ENCODE data around the gene ZNF76. TPM values are rescaled to one million over a fixed set of nuclear protein-coding genes. Genes with fewer than 3 reads are reported as not detected.
A peak's percentile ranks its signal among the peaks of the same experiment; 100 is the strongest.

Gene ZNF76
- total and polyA plus RNA-seq, 2 of the 13 experiments (the other 11 are each of a cell fraction or from before 2014, with no cell fraction given) = 13.2 to 26.4 TPM

- TF ChIP-seq CSRNP2 (CRISPR knock-in tag; conservative IDR thresholded peaks at IDR 0.05; ENCODE audit: low read depth) (no peak), SIX4 (CRISPR knock-in tag; IDR thresholded peaks at IDR 0.05) (peak; percentile 55; the same call in 1 of the 2 replicates), FOSL2 (CRISPR knock-in tag; IDR thresholded peaks at IDR 0.05) (no peak; the same call in 1 of the 2 replicates), SYNCRIP (IDR thresholded peaks at IDR 0.05; ENCODE audit: insufficient read depth, low read depth, low read length) (no peak), ZFP91 (CRISPR knock-in tag; IDR thresholded peaks at IDR 0.05; ENCODE audit: borderline replicate concordance) (peak; percentile 93; the same call in 1 of the 2 replicates), ONECUT2 (CRISPR knock-in tag; IDR thresholded peaks at IDR 0.05) (no peak), ZNF891 (CRISPR knock-in tag; IDR thresholded peaks at IDR 0.05) (no peak; the same call in 1 of the 2 replicates), NAIF1 (CRISPR knock-in tag; IDR thresholded peaks at IDR 0.05; ENCODE audit: borderline replicate concordance) (peak; percentile 36; the same call in 1 of the 2 replicates), ZNF713 (CRISPR knock-in tag; IDR thresholded peaks at IDR 0.05) (0 out of 2 replicates have a peak, but pooled peaks have one; percentile 39), ATF7 (IDR thresholded peaks at IDR 0.05) (no peak), ATF7 (CRISPR knock-in tag; IDR thresholded peaks at IDR 0.05) (no peak), ATF2 (CRISPR knock-in tag; IDR thresholded peaks at IDR 0.05) (peak; percentile 29), ZNF124 (CRISPR knock-in tag; IDR thresholded peaks at IDR 0.05) (no peak), KLF12 (CRISPR knock-in tag; IDR thresholded peaks at IDR 0.05; ENCODE audit: borderline replicate concordance) (peak; percentile 97), ZNF282 (IDR thresholded peaks at IDR 0.05; ENCODE audit: partially characterized antibody) (no peak), HDAC6 (IDR thresholded peaks at IDR 0.05; ENCODE audit: low read depth, low read length) (no peak)
These were observed 58.9 kb downstream of the ZNF76 start (continued) for GRCh38 chr6:35318196-35319171.
